ELR (cell line): Measurements from ENCODE around the gene FOCAD.
"Not testable (repeated sequence)": the region's sequence is repeated elsewhere in the genome, so short reads cannot be mapped to it uniquely, and the experiment has no call there.

Experiments
- DNase-seq: peaks from one replicate; pipeline ENCODE4 v3.0.0-alpha.2; 2015; ENCODE audit warnings: low read depth

The FOCAD gene

DNA sequence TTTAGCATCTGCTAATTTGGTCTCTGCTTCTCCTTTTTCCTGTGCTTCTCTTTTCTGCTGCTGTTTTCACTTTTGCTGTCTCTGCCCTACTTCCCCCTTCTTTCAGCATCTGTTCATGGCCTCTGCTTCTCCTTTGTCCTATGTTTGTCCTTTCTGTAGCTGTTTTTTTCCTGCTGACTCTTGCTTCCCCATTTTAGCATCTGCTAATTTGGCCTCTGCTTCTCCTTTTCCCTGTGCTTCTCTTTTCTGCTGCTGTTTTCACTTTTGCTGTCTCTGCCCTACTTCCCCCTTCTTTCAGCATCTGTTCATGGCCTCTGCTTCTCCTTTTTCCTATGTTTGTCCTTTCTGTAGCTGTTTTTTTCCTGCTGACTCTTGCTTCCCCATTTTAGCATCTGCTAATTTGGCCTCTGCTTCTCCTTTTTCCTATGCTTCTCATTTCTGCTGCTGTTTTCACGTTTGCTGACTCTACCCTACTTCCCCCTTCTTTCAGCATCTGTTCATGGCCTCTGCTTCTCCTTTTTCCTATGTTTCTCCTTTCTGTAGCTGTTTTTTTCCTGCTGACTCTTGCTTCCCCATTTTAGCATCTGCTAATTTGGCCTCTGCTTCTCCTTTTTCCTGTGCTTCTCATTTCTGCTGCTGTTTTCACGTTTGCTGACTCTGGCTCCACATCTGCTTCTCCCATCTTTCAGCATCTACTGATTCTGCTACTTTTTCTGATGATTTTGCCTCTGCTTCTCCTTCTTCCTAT lies 290.3 kb downstream of the FOCAD start:
- not testable (repeated sequence) for DNase-seq

DNA sequence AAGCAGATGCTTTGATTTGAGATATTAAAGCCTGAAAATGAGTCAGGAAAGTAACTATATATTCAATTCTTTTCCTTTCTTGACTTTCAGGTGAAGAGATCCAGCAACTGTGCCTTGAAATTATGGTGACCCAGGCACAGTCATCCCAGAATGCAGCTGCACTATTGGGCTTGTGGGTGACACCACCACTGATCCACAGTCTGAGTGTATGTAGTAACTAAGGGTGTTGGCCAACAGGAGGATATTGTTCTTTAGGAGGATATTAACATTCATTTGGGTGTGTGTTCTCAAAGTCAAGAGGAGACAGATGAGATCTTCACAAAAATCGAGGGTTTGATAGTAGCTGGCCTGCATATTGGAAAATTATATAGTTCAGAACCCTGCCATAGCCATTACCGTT lies 294.2 kb downstream of the FOCAD start:
- no peak for DNase-seq

DNA sequence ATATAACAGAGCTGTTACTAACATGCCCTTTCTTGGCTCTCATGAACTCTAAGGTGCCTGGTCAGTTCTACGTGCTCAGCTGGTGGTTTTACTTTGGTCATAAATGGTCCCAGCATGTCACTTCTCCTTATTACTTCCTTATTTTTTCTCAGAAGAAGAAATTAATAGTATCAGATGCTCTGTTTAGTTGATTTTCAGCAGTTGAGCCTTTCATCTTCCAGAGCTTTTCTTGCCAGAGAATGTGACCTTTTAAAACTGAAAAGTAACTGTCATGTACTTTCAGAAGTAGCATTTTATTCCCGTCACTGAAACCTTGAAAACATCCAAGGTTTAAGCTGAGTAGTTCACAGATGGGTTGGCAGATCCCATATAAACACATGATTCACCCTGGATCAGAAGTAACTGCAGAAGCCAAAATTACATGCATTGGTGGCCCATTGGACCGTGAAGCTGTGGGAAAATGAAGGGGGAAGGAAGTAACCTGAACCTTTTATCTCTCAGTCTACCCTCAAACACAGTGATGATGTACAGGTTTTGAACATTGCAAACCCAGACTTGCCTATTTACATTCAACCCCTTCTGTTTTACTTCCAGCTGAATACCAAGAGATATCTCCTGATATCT lies 296.9 kb downstream of the FOCAD start:
- DNase-seq: peak; percentile 67

DNA sequence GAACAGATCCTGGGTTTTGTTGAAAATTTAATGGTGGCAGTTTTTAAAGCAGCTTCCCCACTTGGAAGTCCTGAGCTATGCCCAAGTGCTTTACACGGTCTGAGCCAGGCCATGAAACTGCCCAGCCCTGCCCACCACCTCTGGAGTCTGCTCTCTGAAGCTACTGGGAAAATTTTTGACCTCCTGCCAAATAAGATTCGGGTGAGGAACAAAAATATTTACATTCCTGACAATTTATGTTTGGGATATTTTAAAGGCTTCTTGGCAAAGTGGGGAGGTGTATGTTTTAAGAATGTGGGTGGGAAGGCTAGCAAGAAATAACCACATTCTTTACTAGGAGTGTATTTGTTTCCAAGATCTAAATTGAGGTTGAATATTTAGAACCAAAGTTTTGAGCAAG lies 297.4 kb downstream of the FOCAD start:
- DNase-seq: peak; percentile 66

DNA sequence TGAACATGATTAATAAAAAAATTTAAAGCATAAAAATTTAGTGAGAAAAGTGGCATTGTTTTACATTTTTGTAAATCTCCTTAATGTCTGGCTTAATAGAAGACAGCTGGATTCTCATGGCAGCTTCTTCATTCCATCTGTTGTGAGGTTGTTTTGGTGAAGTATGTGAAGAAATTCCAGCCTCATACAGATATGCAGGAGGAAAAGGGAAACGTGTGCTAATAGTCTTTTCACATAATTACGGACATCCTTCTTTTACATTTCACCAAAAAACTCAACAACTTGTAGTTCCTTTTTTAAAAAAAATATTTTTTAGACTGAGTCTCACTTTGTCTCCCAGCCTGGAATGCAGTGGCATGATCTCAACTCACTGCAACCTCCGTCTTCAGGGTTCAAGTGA lies 300.4 kb downstream of the FOCAD start:
- no peak for DNase-seq

DNA sequence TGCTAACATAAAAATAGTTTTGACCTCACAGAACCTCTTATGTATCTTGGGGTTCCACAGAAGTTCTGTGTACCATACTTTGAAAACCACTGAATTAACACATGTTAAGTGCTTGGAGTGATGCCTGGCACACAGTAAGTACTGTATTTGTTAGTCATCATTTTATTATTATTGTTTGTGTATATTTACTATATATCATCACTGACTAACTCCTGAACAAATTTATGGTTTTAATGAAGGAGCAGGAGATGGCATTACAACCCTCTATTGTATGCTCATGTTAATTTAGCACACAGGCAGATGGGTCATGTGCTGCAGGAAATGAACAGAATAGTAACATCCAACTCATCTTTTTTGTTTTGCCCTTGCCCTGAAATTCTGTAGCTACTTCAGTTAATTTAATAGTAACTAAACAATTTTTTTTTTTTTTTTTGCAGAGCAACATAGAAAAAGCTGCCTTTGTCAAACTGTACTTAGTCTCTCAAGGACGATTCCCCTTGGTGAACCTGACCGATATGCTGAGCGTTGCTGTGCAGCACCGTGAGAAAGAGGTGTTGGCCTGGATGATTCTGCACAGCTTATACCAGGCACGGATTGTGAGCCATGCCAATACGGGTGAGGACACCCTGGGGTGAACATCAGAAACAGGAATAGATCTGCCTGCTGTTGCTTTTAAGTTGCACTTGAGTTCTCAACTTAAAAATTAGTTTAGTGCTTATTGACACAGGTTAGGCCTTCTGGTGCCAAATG lies 302.0 kb downstream of the FOCAD start:
- no peak for DNase-seq

DNA sequence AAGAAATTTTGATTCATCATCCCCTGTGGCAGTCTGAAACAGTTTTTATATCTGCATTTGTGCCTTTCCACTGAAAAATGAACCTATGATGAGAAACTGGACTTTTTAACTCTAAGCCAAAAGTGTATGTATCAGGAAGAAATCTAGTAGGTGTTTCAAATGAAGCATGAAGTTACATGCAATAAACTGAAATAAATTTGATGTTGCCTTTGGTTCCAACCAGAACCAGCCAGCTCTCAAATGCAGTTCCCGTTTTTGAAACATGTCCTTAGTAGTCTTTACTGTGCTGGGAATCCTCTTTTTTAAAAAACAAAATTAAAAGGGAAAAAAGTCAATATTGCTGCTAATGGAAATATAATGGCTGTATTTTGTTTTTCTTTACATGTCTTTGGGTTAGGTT lies 303.5 kb downstream of the FOCAD start:
- DNase-seq: no peak

DNA sequence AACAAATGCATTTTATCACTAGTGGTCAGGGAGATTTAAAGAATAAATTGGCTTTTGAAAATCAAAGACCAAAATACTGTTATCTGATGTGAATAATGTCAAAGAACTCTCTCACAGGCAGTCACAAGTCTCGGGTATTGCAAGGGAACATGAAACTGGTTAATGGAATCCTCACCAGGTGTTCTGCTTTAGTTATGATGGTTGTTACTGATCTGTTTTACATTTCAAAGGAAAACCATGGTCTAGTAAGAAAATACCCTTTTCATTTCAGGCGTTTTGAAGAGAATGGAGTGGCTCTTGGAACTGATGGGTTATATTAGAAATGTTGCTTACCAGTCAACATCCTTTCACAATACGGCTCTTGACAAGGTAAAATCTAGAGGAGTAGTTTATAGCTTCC lies 304.0 kb downstream of the FOCAD start:
- DNase-seq: no peak

DNA sequence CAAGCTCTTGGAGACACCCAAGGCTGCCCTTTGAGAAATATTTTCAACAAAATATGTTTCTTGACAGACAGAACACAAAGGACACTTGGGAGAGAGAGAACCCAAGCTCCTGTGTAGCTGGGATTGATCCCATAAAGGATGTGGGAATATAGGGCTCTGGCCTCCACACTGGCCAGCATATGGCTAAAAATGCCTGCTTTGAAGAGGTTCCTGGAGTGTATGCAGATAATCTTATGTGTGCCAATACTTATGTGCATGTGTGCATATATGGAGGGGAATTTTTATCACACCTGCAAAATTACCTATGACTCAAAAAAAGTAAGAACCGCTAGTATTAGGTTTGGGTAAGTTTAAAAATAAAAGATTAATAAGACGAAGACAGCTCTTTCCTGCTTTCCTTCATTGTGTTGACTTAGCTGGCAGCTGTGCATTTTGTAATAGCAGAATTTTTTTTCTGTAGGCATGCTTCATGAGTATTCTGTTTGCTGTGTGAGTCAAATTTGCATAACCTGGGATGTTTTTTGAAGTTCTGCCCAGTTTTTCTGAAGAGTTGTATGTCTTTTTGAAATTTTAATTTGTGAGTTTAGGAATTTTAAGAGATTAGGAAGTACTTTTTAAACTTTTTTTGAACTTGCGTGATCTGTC lies 304.7 kb downstream of the FOCAD start:
- no peak for DNase-seq

DNA sequence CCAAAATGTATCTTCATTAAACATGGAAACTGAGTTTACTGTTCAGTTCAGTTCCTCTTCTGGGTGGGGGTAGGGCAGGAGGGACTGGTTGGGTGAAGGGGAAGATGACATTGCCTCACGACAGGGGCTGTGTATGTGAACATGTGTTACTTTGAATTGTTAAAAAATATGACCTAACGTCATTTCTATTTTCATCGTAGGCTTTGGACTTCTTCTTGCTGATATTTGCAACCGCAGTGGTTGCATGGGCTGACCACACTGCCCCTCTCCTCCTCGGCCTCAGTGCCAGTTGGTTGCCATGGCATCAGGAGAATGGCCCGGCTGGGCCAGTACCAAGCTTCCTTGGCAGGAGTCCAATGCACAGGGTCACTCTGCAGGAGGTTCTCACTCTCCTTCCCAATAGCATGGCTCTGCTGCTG lies 305.9 kb downstream of the FOCAD start:
- DNase-seq: no peak

DNA sequence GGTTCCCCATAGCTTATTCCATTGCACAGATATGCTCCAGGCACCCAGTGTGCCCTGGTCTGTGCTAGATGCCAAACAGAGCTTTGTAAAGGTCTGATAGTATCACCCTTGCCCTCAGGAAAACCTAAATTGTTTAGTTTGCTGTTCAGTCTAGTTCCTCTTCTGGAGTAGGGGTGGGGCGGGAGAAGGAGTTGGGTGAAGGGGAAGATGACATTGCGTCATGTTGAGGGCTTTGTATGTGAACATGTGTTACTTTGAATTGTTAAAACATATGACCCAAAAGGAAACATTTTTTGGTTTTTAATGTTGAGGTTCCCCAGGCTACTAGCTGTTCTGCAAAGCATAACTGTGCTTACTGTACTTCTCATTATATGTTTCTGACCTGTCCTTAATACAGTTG lies 306.8 kb downstream of the FOCAD start:
- DNase-seq: no peak

DNA sequence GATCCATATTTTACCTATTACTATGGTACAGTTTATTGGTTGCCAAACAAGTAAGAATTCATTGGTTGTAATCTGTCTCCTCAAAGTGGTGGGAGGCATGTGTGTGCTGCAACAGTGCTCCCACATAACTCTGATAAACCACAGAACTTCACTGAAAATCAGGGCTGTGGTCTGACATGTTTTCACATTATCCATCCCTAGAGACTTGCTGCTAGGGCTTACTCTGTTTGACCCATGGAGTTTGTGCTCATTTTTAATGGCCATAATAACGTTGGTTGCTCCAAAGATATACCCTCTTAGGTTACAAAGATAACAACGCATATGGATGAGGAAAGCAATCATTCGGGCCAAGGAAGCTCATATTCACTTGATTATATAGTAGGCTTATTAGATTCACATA lies 310.4 kb downstream of the FOCAD start:
- no peak for DNase-seq

DNA sequence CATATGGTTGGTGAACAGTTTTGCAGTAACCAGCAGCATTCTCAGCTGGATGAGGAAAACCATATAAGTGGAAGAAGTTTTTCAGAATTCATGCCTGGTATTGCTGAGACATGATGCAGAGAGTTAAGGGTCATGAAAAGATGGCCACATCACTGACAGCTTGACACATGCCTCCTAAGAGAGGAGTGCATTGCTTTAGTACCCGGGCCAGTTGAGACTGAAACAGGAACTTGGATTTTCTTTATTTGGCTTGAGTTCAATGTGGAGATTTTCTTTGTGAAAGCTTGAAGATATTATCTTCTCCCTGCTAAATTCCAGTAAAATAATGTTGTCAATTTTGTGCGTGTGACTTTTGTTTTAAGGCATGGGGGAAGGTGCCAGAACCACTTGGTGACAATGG lies 311.6 kb downstream of the FOCAD start:
- no peak for DNase-seq

DNA sequence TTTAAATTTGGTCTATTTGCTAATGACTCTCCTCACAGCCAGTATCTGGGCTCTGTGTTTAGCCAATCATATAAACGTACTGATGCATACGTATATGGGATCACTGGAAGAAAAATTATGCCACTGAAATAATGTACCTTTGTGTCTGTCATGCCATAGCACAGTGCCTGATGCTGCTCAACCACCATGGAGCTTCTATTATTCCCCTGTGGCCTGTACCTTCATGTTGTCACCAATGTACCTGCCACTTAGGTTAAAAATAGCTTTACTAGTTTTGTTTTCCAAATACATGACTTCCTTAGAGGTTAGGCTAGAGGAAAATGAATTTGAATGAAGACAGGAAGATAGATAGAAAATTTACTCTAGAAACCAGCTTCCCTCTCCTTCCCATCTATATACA lies 312.8 kb downstream of the FOCAD start:
- no peak for DNase-seq

DNA sequence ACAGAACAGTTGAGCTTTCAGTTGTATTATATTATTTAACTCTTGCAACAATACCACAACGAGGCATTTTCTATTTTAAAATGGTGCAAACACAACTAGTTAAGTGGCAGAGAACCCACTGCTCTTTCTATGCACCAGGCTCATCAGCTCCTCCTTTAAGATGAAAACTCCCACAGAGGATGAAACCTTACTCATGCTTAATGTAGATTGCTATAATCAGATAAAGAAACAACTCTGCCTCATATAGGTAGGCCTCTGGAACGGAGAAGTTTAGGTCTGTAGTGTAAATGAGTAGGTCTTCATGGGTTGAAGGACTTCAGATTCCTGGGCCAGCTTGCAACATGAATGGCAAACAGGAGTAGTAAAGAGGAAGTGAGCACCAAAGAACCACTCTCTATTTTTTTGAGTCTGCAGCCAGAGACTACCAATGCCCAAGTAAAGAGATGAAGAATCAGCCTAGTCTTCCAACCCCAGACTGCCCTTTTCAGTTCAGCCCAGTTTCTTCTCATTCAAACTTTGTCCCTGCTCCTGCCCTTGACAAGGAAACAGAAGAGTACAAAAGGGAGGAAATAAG lies 313.5 kb downstream of the FOCAD start:
- DNase-seq: no peak

DNA sequence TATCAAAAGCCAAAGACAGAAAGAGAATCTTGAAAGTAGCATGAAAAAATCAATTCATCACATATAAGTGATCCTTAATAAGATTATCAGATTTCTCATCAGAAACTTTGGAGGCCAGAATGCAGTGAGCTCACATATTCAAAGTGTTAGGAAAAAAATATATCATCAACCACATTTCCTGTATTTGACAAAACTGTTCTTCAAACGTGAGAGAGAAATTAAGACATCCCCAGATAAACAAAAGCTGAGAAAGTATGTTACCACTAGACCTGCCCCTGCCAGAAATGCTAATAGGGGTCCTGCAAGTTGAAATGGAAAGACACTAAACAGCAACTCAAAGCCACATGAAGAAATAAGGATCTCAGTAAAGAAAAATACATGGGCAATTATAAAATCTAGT lies 317.5 kb downstream of the FOCAD start:
- DNase-seq: no peak

DNA sequence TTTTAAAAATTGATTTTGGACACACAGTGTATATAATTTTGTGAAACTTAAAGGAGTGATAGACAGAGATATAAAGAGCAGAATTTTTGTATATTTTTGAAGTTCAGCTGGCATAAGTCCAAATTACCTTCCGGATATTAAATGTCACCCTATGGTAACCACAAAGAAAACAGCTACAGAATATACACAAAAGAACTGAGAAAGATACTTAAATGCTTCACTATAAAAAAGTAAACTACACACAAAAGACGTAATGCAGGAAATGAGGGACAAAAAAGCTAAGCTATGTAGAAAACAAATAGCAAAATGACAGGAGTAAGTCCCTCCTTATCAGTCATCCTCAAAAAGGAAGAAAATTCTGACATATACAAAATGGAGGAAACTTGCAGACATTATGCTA lies 318.0 kb downstream of the FOCAD start:
- DNase-seq: no peak

DNA sequence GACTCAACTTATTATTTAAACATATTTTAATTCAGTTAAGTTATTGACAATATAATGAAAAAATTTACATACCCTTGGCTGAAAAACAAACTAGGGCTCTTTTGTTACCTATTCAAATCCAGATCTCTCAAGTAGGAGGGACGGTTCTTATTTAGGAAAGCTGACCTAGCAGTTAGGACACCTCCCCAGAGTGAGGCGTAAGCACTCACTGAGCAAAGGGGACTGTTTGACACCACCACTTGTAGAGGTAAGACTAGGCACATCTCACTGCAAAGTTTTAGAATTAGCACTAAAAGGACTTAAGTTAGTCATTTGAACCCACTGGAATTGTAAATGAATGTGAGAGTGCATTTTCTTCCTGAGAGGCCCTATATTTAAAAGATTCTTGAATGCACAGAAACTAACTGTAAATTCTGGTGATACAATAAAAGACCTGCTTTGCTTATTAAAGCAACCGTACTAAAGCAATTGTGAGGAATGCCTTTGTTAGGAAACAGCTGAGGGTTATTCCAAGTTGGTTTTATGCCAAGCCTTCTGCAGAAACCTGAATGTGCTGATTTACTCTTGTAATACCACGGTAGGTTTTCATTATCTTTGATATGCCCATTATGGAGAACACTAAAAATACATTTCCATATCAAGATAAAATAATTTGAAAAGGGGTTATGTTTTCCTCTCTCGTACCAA lies 331.2 kb downstream of the FOCAD start:
- no peak for DNase-seq

DNA sequence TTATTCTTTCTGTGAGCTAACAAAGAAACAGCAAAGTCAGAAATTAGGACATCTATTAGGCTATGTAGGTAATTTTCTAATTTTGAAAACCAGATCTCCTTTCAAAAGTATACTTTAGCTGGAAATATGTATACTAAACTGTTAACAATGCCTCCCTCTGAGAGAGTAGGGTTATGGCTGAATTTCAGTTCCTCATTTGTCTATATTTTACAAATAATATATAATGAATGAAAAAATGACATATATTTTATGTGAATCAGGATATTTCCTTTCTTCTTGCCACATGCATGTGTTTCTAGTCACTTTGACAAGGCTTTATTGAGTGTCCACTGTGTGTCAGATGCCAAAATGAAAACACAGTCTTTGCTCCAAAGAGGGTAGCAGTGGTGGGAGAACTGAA lies 331.9 kb downstream of the FOCAD start:
- no peak for DNase-seq

DNA sequence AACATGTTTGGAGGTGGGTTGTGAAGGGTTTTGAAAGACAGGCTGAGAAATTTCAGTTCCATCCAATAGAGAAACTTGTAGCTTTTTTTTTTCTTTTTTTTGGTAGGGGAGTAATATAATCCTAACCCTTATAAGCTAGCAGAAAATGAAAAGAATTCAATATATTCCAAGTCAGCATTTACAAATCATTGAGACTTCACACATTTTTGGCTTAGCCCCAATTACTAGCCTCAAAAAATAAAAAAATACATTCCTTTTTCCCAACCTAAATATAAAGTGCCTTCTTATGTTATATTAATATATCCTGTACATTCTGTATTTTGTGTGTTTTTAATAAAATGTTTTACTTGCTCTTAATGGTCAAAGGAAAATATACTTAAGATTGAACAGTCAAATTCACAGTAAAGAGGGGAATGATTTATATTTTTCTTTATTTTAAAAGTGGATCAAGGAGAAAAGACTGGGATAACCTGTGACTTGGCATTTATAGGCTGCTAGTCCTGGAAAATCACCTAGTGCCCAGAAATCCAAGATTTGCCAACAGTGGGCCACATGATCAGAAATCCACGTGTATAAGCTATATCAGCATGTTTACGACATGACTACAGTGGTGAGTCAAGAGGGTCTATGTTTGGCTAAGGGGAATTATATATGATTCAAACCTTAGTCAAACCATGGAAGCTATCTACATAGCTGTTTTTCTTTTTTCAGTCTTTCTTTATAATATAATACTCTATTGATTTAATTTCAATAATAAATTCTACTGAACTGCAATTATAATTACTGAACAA lies 332.8 kb downstream of the FOCAD start:
- peak; percentile 94 for DNase-seq

DNA sequence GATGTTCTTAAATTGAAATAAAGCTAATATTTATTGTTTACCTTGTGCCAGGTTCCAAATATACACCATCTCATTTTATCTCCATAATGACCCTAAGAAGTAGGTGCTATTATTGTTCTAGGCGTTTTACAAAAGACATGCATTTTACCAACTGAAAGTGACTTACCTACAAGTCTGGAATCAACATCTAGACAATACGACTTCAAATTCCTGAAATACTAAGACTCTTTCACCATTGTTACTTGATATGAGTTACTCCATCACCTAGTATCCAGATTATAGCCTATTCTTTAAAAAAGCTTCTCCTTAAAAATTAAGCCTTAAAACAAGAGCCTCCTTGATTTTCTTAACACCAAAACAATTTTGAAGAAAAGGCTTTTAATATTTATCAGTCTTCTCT lies 334.1 kb downstream of the FOCAD start:
- DNase-seq: no peak
